LNCaP clone FGC (cell line): ENCODE data around the gene NEK6.

Source experiments
- DNase-seq: peaks from one replicate; pipeline ENCODE4 v3.0.0-alpha.2; 2011; ENCODE audit warnings: low read depth
- H3K4me3 ChIP-seq: 2 replicates; pipeline ENCODE4 v1.5.1; 2011; ENCODE audit warnings: mild to moderate bottlenecking, low read depth, low read length, control low read depth
- CTCF ChIP-seq: IDR thresholded peaks from 2 replicates; pipeline ENCODE4 v1.5.1; 2012; ENCODE audit warnings: mild to moderate bottlenecking; ENCODE audit not compliant: control insufficient read depth, insufficient read depth; ENCODE audit errors: extremely low read depth

NEK6 gene

GRCh38 chr9:124347206-124347967 is 89.6 kb downstream of the NEK6 start:
- TF ChIP-seq CTCF: no peak
- no peak for DNase-seq

GRCh38 chr9:124347968-124348358 is 90.2 kb downstream of the NEK6 start:
- TF ChIP-seq CTCF: no peak
- no peak for DNase-seq
- no peak overlapping the region for H3K4me3 ChIP-seq

More at GRCh38 chr9:124347206-124347967, 89.6 kb downstream of the NEK6 start:
- H3K4me3 ChIP-seq: no peak overlapping the region

- no peak for DNase-seq
- H3K4me3 ChIP-seq: no peak overlapping the region
- no peak for TF ChIP-seq CTCF
Observed at GRCh38 chr9:124348363-124348762, 90.6 kb downstream of the NEK6 start.

GRCh38 chr9:124348831-124349230 is 91.1 kb downstream of the NEK6 start:
- DNase-seq: no peak
- H3K4me3 ChIP-seq: no peak overlapping the region
- no peak for TF ChIP-seq CTCF

GRCh38 chr9:124349267-124349666 is 91.5 kb downstream of the NEK6 start:
- DNase-seq: no peak
- TF ChIP-seq CTCF: no peak
- no peak overlapping the region for H3K4me3 ChIP-seq

GRCh38 chr9:124349675-124350493 is 92.1 kb downstream of the NEK6 start:
- DNase-seq: no peak
- no peak for TF ChIP-seq CTCF
- no peak overlapping the region for H3K4me3 ChIP-seq
